Activated naive CD8-positive, alpha-beta T cell treated with anti-CD3 and anti-CD28 coated beads, Interleukin-2, amount 50 U/mL, for 24 hours (primary cell): ENCODE data around the gene FAM43A.

Source experiments
- ATAC-seq: fragments of 150-1000 bp; cut with Tn5 transposase; one replicate; pipeline ENCODE4 v1.10.0; 2021
- DNase-seq: peaks from one replicate; pipeline ENCODE4 v3.0.0; 2021
- H3K27ac Mint-ChIP-seq: one replicate; pipeline ENCODE4 v1.8.0; 2021; ENCODE audit warnings: mild to moderate bottlenecking, mixed read lengths
- H3K27me3 Mint-ChIP-seq: one replicate; pipeline ENCODE4 v1.8.0; 2021; ENCODE audit warnings: mixed read lengths
- H3K36me3 Mint-ChIP-seq: one replicate; pipeline ENCODE4 v1.8.0; 2021; ENCODE audit warnings: low read depth, mixed read lengths
- H3K4me1 Mint-ChIP-seq: one replicate; pipeline ENCODE4 v1.8.0; 2021; ENCODE audit warnings: mixed read lengths
- H3K4me3 Mint-ChIP-seq: one replicate; pipeline ENCODE4 v1.8.0; 2021; ENCODE audit warnings: mild to moderate bottlenecking, moderate library complexity, mixed read lengths
- H3K9me3 Mint-ChIP-seq: one replicate; pipeline ENCODE4 v1.8.0; 2021; ENCODE audit warnings: mixed read lengths

Gene FAM43A

DNA sequence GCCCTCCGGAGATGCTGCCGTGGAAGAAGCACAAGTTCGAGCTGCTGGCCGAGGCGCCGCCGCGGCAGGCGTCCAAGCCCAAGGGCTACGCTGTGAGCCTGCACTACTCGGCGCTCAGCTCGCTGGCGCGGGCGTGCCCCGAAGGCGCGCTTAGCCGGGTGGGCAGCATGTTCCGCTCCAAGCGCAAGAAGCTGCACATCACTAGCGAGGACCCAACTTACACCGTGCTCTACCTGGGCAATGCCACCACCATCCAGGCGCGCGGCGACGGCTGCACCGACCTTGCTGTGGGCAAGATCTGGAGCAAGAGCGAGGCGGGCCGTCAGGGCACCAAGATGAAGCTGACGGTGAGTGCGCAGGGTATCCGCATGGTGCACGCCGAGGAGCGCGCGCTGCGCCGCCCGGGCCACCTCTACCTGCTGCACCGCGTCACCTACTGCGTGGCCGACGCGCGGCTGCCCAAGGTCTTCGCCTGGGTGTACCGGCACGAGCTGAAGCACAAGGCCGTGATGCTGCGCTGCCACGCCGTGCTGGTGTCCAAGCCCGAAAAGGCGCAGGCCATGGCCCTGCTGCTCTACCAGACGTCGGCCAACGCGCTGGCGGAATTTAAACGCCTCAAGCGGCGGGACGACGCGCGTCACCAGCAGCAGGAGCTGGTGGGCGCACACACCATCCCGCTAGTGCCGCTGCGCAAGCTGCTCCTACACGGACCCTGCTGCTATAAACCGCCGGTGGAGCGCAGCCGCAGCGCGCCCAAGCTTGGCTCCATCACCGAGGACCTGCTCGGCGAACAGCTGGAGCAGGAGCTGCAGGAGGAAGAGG, 1.3 kb downstream of the FAM43A start:
- H3K36me3 Mint-ChIP-seq = no peaks in the 10 kb centered on the region
- H3K9me3 Mint-ChIP-seq = no peaks in the 10 kb centered on the region
- no peak overlapping the region for H3K27ac Mint-ChIP-seq
- H3K4me1 Mint-ChIP-seq = peaks cover 75% of the 10 kb centered on the region
- ATAC-seq (peak; percentile 1), DNase-seq (peak; percentile 30)
- H3K27me3 Mint-ChIP-seq = peaks cover 25% of the 10 kb centered on the region
- peak overlapping the region; percentile 78 for H3K4me3 Mint-ChIP-seq

DNA sequence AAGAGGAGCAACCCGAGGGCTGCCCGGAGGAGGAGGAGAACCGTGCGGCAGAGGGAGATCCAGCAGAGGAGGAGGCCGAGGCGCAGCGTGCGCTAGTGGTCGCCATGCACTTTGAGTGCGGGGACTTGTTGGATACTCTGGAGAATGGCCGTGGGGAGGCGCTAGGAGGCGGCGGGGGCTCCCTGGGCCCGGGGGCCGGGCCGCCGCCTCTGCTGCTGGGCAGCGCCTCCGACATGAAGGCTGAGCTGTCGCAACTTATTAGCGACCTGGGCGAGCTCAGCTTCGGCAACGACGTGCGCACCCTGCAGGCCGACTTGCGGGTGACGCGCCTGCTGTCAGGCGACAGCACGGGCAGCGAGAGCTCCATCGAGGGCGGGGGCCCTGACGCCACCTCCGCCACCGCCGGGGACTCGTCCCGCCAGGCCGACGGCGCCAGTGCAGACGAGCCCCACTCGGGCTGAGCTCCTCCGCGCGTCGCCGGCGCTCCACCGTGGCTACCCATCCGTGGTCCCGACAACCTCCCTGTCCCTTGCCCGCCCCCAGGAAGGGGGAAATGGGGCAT, 2.0 kb downstream of the FAM43A start:
- Mint-ChIP-seq H3K27ac (no peak overlapping the region), H3K4me3 (peak overlapping the region; percentile 78)
- peak; percentile 75 for DNase-seq

DNA sequence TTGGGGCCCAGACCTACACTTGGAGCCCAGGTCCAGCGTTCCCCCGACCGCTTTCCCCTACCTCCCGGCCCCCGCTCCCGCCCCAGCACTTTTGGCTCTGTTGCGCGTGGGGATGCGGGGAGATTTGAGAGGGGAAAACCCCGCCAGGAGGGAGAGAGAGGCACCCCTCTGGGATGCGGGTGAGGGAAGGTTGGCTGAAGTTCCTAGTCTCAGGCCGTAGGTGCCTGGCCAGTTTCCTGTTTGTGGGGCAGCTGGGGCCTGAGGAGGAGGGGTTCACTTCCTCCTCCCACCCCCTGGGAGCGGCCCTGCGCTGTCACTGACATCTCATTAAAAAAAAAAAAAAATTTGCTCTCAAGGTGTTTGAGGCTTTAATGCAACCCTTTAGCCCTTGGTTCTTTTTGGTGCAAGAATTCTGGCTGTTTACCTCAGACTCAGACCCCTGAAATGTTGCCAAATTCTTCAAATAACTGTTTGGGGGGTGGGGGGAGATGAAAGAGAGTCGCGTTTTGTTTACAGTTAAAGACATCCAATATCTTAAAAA, 2.6 kb downstream of the FAM43A start:
- Mint-ChIP-seq H3K36me3 (no peaks in the 10 kb centered on the region), H3K9me3 (no peaks in the 10 kb centered on the region), H3K4me3 (peak overlapping the region; percentile 27), H3K4me1 (peaks cover 67% of the 10 kb centered on the region), H3K27ac (no peak overlapping the region), H3K27me3 (peaks cover 23% of the 10 kb centered on the region)
- ATAC-seq = no peak
- DNase-seq = peak; percentile 34

More for the DNA sequence above, 2.0 kb downstream of the FAM43A start:
- ATAC-seq = peak; percentile 48
- Mint-ChIP-seq H3K27me3 (peaks cover 23% of the 10 kb centered on the region), H3K4me1 (peaks cover 69% of the 10 kb centered on the region), H3K9me3 (no peaks in the 10 kb centered on the region), H3K36me3 (no peaks in the 10 kb centered on the region)

DNA sequence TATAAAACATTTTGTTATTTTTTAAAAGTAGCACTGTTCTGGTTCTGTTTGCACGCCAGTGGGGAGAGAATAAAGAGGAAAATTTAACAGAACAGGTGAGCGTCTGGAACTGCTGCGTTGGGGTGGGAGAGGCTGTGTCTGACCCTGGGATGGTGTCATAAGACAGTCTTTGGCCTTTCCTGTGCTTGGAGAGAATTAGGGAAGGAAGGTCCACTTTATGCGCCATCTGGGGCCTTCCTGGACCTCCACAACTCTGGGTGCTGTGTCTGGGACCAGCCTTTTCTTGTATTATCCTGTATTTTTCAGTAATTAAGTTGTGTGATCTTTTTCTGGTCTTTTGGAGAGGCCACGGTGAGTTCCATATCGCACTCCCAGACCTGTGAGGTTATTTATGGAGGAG, 3.3 kb downstream of the FAM43A start:
- ATAC-seq (no peak), DNase-seq (no peak)
- Mint-ChIP-seq H3K4me3 (peak overlapping the region; percentile 27), H3K27me3 (peaks cover 23% of the 10 kb centered on the region), H3K36me3 (no peaks in the 10 kb centered on the region), H3K4me1 (peaks cover 62% of the 10 kb centered on the region), H3K27ac (no peak overlapping the region), H3K9me3 (no peaks in the 10 kb centered on the region)

DNA sequence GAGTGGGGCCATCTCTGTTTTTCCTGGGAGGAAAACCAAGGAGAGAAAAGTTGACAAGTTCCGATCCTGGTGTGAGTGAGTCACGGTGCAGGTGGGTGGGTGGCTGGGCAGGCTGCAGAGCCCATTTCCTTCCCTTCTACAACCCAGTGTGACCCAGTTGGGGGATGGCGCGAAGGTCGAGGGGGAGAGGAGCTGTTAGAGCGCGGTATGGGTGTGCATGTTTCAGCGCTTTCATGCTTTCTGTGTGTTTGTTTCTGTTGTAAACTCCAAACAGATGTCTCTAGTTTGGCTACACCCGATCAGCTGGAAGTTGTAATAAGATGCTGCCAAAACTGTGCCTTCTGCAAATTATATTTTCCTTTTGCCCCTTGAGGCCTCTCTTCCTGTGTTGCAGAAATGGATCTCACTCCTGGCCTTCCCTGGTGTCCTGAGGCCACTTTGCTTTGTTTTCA, 3.8 kb downstream of the FAM43A start:
- peak overlapping the region; percentile 27 for H3K4me3 Mint-ChIP-seq
- H3K36me3 Mint-ChIP-seq = no peaks in the 10 kb centered on the region
- H3K27me3 Mint-ChIP-seq = peaks cover 20% of the 10 kb centered on the region
- H3K9me3 Mint-ChIP-seq = no peaks in the 10 kb centered on the region
- H3K27ac Mint-ChIP-seq = peak overlapping the region; percentile 44
- DNase-seq (peak; percentile 42), ATAC-seq (no peak)
- H3K4me1 Mint-ChIP-seq = peaks cover 57% of the 10 kb centered on the region

DNA sequence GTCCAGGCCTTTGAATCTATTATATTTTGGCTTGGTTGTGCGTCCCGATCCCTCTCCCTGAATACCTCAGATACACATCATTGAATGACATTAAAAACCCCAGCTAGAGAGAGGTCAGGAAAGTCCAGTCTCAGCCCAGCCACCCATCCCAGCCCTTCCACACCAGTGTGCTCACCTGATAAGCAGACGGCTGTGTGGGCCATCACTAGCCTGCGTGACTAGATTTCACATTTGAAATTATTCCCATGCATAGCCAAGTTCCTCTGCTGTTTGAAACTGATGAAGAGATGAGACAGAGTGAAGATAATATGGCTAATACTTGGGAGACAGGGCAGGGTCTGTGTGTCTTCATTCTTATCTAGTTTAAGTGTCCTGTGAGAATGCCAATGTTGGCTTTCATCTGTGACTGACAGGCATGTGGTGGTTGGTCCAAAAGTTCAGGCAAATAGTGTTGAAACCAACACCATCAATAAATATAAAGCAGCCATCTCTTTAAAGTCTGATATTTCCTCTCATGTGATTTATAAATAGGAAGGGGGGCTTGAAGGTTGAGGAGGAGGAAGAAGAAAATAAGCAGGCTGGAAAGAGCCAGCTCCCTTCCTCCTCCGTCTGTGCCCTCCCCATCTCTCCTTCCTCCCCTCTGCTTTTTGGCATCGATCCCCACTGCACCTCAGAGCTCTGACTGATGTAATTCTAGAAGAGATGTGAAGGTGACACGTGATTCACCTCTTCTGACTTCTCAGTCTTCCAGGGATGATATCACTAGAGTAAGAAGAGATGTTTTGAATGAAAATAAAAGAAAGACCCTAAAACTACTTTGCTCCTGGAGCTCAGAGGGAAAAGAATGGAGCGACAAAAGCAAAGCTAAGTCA, 5.1 kb downstream of the FAM43A start:
- Mint-ChIP-seq H3K36me3 (no peaks in the 10 kb centered on the region), H3K4me1 (peaks cover 44% of the 10 kb centered on the region), H3K4me3 (no peak overlapping the region), H3K27ac (no peak overlapping the region), H3K9me3 (no peaks in the 10 kb centered on the region), H3K27me3 (peaks cover 17% of the 10 kb centered on the region)
- DNase-seq (no peak), ATAC-seq (no peak)

DNA sequence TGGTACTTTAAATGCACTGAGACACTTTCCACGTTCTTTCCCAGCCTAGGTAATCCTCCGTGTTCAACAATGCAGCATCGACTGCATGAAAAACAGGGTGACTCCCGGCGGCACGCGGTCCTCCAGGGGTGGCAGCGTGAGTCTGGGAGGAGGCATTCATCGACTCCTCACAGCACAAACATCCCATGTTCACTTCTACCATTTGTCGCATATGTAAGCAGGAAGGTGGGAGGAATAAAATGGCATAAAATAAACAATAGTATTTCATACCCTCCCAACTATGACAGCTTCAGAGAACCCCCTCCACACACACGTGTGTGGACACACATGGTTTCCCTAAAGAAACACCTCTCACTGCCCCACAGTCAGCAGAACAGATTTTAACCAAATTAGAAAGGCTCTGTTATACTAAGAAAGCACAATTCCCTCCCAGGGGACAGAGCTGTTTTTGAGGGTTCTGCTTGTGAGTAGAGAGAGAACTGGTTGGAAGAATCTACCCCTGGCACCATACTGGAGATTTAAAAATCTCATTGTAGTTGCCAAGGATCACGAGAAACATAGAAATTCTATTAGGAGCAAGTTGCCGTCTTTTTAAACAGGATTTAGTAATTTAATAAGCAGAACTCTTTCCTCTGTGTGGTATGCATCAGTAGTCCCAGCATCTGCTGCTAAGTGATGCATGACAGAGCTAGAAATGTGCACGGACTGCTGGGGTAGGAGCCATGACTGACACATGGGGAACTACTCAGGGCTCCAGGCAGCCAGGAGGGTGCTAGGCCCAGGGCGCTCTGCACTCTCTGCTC, 6.0 kb downstream of the FAM43A start:
- no peak for ATAC-seq
- Mint-ChIP-seq H3K4me1 (peaks cover 48% of the 10 kb centered on the region), H3K9me3 (no peaks in the 10 kb centered on the region), H3K36me3 (no peaks in the 10 kb centered on the region), H3K27me3 (peaks cover 15% of the 10 kb centered on the region), H3K27ac (no peak overlapping the region), H3K4me3 (no peak overlapping the region)
- DNase-seq = no peak

DNA sequence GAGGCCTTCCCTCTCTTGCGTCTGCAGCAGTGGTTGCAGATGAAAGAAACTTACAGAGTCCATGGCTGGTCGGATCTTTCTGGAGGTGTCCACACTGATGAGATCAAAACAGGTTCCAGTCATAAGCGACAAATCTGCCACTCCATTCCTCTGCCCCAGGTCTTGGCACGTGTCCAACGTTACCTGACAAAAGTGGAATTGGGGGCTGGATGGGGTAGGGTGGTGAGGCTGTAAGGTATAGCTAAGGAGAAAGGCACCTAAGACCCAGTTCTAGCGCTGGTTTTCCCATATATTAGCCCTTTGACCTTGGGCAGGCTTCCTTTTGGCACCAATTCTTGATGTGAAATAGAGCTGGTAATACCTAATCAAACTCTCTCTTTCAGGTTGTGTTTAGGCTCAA, 11.0 kb downstream of the FAM43A start:
- H3K27ac Mint-ChIP-seq = no peak overlapping the region
- ATAC-seq = no peak
- H3K4me3 Mint-ChIP-seq = no peak overlapping the region
- no peak for DNase-seq
- peaks cover 7% of the 10 kb centered on the region for H3K9me3 Mint-ChIP-seq
- peaks cover 10% of the 10 kb centered on the region for H3K27me3 Mint-ChIP-seq
- no peaks in the 10 kb centered on the region for H3K36me3 Mint-ChIP-seq
- peaks cover 13% of the 10 kb centered on the region for H3K4me1 Mint-ChIP-seq

DNA sequence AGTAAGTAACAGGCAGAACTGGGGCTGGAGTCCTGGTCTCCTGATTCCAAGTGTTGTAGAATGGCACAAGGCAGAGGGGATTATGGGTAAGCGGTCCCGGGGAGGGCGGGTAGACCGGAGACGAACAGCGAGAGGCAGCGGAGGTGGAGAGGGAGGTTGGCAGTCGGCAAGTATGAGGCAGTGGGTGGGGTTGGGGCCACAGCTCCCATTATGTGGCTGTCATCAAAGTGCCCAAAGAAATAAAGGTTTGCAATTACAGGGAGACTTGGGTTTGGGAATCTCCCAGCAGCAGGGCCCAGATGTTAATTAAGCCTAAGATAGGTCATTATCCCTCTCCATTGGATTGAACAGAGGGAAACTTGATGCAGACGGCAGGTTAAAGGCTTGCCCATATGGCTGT, 16.9 kb downstream of the FAM43A start:
- Mint-ChIP-seq H3K27ac (no peak overlapping the region), H3K4me1 (no peaks in the 10 kb centered on the region), H3K9me3 (peaks cover 7% of the 10 kb centered on the region), H3K36me3 (no peaks in the 10 kb centered on the region), H3K27me3 (peaks cover 5% of the 10 kb centered on the region), H3K4me3 (no peak overlapping the region)
- ATAC-seq = no peak
- no peak for DNase-seq

DNA sequence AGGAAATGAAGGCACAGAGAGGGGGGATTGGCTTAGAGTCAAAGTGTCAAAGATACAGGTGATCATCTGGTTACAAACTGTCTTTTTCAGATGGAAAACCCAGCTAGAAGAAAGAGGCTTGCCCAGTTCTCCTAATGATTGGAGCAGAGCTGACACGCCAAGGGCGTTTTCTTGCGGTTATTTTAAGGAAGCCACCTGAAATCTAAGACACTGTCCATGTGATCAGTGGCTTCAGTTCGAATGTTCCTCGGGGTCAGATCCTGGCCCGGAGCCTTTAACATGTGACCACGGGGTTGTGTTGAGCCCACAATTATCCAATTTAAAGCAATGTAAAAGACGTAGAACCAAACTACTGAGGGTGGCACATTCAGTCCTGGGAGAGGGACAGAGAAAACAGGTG, 19.5 kb downstream of the FAM43A start:
- Mint-ChIP-seq H3K27me3 (peaks cover 4% of the 10 kb centered on the region), H3K9me3 (peaks cover 5% of the 10 kb centered on the region), H3K4me1 (no peaks in the 10 kb centered on the region), H3K27ac (no peak overlapping the region), H3K36me3 (peaks cover 2% of the 10 kb centered on the region), H3K4me3 (no peak overlapping the region)
- ATAC-seq (no peak), DNase-seq (no peak)

DNA sequence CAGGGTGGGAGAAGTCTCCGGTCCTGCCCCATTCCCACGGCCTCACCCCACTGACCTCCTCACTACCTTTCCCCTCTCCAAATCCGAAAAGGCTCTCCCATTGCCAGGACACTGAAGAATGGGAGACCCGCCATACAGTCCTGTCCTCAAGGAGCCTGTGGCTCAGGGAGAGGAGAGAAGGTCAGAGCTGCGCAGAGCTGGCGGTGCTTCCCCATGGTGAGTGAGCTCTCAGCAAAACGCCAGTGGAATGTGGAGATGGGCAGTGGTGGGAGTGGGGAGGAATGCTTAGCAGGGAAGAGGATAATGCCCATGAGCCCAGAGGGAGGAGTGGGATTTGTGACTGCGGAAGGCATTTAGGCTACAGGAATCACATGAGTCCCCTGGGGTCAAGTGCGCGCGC, 20.1 kb downstream of the FAM43A start:
- Mint-ChIP-seq H3K9me3 (peaks cover 5% of the 10 kb centered on the region), H3K4me1 (no peaks in the 10 kb centered on the region), H3K27me3 (peaks cover 4% of the 10 kb centered on the region), H3K27ac (no peak overlapping the region), H3K4me3 (no peak overlapping the region), H3K36me3 (peaks cover 2% of the 10 kb centered on the region)
- DNase-seq (no peak), ATAC-seq (no peak)

DNA sequence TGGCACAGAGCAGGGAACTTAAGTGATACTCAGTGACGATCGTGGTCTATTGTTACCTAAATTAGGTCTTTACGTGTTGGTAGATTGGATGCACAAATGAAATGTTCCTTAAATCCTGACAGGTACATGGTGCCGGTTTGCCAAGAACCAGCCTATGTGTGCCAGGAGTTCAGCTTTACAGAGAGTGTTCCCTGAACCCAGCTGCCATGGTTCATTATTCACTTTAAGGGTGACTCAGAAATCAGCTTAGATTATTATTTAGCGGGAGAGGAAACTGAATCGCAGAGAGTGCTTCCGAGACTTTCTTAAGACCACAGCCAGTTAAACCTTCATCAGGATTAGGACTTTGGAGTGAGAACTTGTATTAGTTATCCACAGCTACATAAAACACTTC, 21.5 kb downstream of the FAM43A start:
- peaks cover 4% of the 10 kb centered on the region for H3K27me3 Mint-ChIP-seq
- H3K27ac Mint-ChIP-seq = no peak overlapping the region
- no peak overlapping the region for H3K4me3 Mint-ChIP-seq
- no peak for ATAC-seq
- H3K9me3 Mint-ChIP-seq = peaks cover 5% of the 10 kb centered on the region
- peaks cover 2% of the 10 kb centered on the region for H3K36me3 Mint-ChIP-seq
- DNase-seq = no peak
- H3K4me1 Mint-ChIP-seq = no peaks in the 10 kb centered on the region

DNA sequence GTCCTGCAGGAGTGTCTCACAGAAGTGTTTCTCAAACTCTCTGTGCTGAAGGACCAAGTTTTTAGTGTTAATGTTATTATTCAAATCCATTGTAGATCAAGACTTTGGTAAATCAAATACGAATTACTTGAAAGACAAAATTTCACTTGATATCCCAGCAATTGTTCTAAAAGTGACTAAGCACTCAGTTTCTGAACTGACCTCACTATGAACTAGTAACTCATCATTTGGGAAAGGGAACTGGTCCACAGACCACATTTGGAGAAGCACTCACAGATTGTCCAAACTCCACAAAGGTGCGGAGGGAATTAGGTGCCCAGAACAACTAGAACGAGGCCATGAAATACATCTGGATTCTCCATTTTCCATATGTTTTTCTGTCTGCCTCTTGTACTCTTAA, 25.6 kb downstream of the FAM43A start:
- no peak for ATAC-seq
- Mint-ChIP-seq H3K9me3 (peaks cover 5% of the 10 kb centered on the region), H3K4me1 (peaks cover 2% of the 10 kb centered on the region), H3K36me3 (peaks cover 2% of the 10 kb centered on the region), H3K27me3 (peaks cover 3% of the 10 kb centered on the region), H3K4me3 (no peak overlapping the region), H3K27ac (no peak overlapping the region)
- no peak for DNase-seq

DNA sequence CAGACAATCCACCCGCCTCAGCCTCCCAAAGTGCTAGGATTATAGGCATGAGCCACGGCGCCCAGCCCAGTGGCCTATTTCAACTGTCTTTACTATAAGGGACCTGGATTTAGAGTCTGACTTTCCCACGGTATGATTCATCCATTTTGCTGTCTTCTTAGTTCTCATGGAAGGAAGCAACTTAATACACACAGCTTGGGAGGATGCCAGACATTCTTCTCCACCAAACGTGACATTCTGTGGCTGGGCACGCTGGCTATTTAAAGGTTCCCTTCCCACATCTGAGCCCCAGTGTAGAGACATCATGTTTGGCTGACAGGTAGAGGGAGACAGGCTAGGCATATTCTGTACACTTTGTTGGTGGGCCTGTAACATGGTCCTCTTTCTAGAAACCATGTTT, 26.2 kb downstream of the FAM43A start:
- H3K4me1 Mint-ChIP-seq = peaks cover 2% of the 10 kb centered on the region
- H3K27ac Mint-ChIP-seq = no peak overlapping the region
- H3K27me3 Mint-ChIP-seq = peaks cover 3% of the 10 kb centered on the region
- ATAC-seq (no peak), DNase-seq (no peak)
- H3K4me3 Mint-ChIP-seq = no peak overlapping the region
- peaks cover 2% of the 10 kb centered on the region for H3K36me3 Mint-ChIP-seq
- peaks cover 5% of the 10 kb centered on the region for H3K9me3 Mint-ChIP-seq
